Stimulated activated CD8-positive, alpha-beta memory T cell treated with anti-CD3 and anti-CD28 coated beads, Interleukin-4, amount 100 ng/mL, for 24 hours (primary cell): ENCODE results near the gene SLAMF7.

Experiments used
- DNase-seq: peaks from one replicate; pipeline ENCODE4 v3.0.0-alpha.2; 2020; ENCODE audit warnings: low read depth

SLAMF7 gene

DNA sequence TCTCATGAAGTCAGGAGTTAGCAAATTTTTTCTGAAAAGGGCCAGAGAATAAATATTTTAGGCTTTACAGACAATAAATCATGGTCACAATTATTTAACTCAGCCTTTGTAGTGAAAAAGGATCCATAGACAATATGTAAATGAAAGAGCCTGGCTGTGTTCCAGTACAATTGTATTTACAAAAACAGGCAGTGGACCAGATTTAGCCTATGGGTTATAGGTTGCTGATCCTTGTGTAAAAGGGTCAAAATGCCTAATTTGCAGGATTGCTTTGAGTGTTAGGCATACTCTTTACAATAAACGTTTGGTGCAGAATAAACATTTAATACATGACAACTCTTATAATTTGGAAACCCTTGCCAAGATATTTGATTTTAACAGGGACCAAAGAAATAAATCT lies 6.5 kb downstream of the SLAMF7 start:
- DNase-seq = no peak

DNA sequence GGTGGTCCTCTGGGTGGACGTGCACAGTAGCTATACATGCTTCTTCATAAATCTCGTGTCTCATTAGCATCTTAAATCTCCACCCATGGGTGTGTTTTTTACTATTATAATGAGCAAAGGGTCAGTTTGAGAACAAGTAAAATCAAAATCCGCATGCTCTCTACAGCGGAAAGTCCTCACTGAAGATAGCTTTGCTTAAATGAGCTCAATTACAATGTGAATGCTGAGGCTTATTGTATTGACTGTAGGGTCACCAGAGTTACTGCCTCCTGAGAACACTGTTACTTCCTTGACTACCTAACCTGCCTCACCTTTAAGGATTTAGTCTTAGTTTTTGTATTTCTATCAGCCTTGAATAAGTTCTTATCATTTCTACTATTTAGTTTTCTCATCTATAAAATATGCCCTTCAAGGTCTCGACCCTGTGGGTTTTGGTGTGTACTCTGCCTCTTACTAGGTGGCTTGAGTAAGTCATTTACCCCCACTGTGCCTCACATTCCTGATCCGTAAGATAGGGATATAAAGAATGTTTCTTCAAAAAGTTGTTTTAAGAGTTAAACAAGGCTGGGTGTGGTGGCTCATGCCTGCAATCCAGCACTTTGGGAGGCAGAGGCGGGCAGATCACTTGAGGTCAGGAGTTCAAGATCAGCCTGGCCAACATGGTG lies 7.9 kb downstream of the SLAMF7 start:
- no peak for DNase-seq

DNA sequence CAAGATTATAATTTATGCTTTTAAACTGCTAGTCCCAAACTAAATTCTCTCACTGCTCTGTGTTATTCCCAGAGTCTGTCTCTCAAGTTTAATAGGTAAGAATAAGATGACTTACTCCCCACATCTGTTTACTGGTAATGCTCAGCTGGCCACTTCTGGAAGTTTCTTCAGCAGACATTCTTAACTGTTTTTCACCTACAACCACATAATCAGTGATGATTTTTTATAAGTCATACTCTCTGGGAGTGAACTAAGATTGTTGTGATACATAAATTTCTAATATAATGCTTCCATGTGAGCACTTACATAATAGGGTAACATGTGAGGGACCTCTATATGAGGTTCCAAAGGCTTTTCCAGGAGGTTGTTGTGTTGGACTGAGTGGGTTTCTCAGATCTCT lies 8.7 kb downstream of the SLAMF7 start:
- no peak for DNase-seq

DNA sequence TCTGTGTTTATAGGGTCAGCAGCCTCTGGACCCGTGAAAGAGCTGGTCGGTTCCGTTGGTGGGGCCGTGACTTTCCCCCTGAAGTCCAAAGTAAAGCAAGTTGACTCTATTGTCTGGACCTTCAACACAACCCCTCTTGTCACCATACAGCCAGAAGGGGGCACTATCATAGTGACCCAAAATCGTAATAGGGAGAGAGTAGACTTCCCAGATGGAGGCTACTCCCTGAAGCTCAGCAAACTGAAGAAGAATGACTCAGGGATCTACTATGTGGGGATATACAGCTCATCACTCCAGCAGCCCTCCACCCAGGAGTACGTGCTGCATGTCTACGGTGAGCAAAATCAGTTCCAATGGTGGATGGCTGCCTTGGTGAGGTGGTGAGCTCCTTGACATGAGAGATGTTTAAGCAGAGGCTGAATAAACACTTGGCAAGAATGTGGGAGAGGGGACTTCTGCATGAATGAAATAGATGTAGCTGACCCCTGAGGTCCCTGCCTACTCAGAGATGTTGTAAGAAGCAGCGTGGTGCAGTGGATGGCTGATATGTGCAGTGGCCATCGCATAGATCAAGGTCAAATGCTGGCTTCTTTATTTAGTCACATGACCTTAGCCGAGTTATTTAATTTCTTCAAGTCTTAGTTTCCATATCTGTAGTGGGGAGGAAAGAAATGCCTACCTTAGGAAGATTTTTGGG lies 9.3 kb downstream of the SLAMF7 start:
- DNase-seq = no peak

DNA sequence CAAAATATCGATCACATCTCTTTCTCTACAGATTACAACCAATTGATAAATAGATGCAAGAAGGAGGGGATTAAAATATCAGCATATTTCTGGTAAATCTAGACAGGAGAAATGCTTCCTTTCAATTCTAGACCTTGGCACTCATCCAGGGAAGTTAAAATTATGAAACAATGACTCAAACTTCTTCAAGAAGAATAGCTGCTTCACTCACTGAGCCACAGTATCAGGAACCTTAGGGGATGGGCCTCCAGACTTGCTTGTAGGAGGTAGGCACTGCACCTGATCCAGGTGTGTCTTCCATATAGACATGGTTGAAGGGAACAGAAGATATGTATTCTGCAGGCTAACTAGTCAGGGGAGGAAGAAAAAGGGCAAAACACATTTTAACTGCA lies 9.8 kb downstream of the SLAMF7 start:
- no peak for DNase-seq

DNA sequence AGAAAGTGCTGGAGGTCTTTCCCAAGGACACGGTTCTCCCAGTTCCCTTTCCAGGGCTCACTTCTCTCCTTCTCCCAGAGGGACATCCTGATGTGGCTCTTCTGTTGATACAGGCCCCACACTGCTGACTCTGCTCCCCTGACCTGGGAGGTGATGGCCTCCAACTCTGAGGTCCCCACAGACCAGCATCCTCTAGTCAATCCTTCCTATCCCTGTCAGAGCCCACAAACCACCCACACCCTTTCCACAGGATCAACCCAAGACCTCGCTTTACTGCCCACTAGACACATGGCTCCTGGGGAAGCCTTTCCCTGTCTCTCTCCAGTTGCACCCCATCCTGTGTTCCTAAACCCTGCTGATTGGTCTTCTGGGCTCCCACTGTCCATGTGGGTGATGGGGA lies 11.6 kb downstream of the SLAMF7 start:
- no peak for DNase-seq

DNA sequence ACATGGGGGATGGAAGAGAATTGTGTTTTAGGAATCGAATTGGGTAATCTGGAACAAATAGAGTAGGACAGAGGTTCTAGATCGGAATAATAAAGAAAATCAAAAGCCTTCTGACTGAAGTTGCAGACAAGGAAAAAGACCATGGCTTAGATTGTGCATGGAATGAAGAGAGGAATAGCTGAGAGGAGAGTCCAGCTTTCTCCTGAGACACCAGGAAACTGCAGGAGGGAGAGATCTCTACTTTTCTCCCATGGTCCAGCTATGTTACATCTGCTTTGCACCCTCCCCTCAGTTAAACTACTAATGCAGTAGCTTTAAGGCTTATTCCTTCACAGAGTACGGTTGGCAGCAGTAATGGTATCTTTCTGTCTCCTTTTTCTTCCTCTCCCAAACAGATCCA lies 13.4 kb downstream of the SLAMF7 start:
- no peak for DNase-seq

DNA sequence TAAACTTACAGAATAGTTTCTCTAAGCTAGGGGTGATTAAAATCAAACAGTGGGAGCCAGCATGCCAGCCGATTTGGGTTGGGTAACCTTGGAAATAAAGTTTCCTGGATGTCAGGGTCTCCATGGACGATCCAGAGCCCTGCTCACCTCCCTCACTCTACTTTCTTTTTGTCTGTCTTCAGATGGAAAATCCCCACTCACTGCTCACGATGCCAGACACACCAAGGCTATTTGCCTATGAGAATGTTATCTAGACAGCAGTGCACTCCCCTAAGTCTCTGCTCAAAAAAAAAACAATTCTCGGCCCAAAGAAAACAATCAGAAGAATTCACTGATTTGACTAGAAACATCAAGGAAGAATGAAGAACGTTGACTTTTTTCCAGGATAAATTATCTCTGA lies 13.9 kb downstream of the SLAMF7 start:
- DNase-seq = no peak

DNA sequence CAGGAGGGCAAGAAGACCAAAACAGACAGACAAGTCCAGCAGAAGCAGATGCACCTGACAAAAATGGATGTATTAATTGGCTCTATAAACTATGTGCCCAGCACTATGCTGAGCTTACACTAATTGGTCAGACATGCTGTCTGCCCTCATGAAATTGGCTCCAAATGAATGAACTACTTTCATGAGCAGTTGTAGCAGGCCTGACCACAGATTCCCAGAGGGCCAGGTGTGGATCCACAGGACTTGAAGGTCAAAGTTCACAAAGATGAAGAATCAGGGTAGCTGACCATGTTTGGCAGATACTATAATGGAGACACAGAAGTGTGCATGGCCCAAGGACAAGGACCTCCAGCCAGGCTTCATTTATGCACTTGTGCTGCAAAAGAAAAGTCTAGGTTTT lies 14.5 kb downstream of the SLAMF7 start:
- DNase-seq = no peak

DNA sequence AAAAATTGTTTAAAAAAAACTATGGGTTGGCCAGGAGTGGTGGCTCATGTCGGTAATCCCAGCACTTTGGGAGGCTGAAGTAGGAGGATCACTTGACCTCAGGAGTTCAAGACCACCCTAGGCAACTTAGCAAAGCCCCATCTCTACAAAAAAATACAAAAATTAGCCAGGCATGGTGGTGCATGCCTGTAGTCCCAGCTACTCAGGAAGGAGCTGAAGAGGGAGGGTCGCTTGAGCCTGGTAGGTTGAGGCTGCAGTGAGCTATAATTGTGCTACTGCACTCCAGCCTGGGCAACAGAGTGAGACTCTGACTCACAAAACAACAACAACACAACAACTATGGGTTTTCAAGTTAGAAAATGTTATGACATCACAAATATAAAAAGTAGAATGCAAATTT lies 16.4 kb downstream of the SLAMF7 start:
- DNase-seq = no peak

DNA sequence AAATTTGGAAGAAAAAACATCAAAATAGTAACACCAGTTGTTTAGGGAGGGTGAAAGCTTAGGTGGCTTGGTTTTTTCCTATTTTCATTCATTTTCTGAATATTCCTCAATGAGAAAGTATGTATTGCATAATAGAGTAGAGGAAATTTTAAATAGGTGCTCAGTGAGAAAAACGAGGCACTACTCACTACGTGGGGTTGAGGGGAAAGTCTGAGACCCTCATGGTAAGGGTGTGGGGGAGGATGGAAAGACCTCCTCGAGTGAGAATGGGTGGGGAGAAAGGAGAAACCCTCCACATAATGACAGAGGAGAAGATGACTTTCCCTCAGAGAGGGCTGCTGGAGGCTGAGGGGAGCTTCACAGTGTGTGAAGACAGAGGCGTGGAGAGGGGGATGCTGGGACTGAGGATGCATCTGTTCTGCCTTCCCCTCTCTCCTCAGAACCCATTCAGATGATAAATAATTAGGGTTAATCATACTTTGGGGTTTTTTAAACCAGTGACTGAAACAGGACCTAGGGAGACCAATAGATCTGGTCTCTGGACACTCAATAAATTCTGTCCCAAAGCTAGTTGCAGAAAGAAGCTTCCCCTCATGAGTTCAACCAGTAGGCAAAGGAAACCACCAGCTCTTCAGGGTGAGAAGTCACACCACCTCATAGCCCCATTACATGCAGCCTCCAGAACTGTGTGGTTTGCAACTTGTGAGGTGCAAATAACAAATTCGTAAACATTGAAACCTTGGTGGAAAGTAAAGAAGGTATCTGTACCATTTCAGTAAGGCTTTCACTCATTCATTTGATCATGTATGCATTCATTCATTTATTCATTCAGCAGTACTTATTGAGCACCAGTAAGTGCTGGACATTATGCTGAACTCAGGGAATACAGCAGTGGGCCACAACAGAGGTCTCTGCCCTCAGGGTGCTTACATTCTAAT lies 17.1 kb downstream of the SLAMF7 start:
- no peak for DNase-seq

DNA sequence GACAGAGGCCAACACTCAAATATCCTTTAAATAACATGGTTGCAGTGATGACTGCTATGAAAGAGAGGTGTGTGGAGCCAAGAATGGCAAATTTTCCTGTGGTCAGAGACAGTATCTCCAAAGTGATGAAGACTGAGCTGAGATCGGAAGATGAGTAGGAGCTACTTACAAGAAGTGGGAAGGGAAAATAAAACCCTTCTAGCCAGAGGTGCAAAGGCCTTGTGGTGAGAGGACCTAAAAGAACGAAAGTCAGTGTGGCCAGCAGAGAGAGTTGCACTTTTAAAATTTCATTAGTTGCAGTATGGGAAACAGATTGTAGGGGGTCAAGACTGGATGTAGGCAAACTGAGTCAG lies 17.8 kb downstream of the SLAMF7 start:
- no peak for DNase-seq

DNA sequence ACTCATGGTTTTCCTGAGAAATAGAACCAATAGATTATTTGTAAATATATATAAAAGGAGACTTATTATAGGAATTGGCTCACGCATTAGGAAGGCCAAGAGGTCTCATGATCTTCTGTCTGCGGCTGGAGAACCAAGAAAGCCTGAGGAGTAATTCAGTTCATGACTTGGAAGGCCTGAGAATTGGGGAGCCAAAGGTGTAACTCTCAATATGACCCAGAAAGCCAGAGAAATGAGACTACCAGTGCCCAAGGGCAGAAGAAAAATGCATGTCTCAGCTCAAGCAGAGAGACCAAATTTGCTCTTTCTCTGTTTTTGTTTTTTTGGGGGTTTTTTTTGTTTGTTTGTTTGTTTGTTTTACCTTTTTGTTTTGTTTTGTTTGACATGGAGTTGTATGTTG lies 19.5 kb downstream of the SLAMF7 start:
- no peak for DNase-seq

DNA sequence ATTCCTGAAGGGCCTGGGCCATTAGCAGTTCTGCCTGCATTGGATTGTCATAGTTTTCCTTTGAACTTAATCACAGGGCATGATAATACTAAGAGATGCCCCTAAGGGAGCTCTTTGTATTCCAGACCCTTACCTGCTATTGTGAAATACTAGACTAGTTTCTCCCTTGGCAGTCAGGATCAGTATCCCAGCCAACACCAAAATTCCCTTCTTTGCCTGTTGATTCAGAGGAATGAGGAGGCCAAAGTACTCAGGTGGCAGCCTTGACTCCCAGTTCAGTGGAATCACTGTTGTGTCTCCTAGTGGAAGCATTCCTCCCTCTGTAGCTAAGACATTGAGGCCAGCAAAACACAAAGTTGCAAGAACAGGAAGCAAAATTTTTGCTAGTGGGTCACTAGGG lies 20.7 kb downstream of the SLAMF7 start:
- no peak for DNase-seq

DNA sequence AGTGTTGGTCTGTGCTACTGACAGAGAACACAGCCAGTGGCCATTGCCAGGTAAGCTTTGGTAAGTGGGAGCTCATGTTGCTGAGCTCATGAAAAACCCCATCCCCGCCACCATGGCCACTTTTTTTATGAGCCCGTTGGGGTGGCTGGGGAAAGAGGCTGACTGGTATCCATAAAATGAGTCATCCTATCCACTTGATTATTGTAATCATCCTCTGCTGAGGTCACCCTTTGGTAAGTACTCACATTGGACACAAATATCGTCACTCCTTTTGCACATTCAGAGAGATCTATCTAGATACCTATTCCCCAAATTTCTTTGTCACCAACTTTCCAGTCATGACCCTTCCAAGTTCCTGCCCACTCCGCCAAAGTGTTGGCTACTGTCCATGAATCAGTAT lies 22.0 kb downstream of the SLAMF7 start:
- no peak for DNase-seq

DNA sequence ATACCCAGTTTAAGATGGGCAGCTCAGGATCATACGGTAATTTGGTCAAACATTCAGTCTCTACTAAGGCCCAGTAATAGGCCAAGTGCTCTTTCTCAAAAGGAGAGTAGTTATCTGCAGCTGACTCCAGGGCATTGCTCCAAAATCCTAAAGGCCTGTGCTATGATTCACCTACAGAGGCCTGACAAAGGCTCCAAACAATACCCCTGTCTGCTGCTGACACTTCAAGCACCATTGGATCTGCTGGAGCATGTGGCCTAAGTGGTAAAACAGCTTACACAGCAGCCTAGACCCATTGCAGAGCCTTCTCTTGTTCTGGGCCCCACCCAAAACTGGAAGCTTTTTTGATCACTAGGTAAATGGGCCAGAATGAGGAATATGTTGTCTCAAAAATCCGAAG lies 22.8 kb downstream of the SLAMF7 start:
- DNase-seq = no peak

DNA sequence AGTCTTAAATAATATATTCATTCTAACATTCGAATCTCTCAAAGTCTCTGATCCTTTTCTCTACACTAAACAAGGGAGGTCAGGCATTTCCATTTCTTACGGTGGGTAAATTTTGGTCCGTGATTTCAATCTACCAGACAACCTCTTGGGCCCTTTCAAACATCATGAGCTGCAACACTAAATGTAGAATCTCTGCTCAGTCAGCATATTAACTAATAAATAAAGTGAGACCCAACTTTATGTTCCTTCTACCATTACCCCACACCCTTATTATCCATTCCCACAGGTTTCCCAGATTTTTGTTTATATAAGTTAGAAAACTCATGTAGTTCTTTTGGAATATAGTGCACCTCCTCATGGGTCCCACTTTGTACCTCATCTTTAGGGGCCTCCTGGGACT lies 24.9 kb downstream of the SLAMF7 start:
- no peak for DNase-seq

DNA sequence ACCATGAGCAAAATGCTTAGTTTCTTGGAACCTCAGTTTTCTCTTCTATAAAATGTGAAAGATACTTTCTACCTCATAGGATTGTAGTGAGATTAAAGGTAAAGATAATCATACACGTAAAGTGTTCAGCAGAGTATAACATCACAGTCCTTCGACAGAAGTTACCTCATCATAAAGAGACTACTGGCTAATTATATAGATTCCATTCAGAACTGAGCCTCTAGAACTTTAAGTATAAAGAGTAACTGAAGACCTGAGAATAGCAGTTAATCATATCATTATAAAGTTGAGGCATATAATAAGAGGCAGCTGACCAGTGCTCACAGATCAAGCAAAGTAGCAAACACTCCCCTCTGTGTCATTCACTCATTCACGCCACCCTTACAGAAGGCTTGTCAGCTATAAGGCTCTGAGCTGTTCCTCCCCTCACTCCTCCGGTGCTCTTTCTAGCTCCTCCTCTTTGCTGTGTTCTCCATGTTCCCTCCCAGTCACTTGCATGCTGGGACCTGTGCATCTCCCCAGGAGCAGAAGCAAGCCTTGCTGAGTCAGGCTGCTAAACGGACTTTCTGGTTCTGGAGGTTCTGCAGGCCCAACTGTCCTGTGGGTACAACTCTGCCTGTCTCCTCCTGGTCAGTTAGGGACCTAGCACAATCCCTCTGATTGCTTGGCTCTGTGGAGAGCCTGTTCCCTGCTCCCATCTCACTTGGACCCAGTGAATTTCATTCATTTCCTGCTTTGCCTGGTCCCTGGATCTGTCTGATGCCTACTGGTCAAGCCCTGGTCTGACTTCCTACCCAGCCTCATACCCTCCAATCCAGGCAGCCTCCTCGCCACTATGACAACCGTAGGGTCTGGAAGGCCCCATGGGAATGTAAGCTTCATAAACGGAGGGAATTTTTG lies 28.6 kb downstream of the SLAMF7 start:
- no peak for DNase-seq

DNA sequence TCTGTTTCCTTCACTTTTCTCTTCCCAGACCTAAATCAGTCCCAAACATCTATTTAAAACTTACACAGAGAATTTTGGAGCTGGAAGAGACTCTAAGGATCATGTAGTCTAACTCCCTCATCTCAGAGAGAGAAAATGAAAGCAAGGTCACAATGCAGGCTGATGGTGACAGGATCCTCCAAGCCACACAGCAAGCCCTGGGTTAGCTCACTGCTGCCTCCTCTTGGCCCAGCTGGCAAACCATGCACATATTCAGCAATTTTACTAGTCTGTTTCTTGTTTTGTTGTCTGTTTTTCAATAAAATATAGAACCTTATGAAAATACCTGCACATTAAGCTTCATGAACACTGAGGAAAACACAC lies 29.2 kb downstream of the SLAMF7 start:
- DNase-seq = peak; percentile 72

DNA sequence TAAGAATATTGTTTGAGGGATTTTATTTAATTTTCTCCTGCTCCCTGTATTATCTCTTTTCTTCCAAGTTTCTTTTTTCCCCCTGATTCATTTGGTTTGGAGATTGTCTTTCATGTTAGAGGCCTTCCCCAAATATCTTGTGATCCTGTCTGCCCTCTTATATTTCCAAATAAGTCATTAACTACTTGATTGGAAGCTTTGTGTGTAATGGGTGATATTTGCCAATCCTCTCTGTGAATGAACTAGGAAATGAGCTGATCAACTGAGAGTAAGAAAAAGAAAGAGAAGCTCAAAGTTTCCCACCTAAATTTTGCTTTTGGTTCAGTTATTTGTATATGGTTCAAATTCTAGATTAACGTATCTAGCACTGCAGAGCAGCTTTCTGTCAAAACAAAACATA lies 33.3 kb downstream of the SLAMF7 start:
- DNase-seq = no peak

DNA sequence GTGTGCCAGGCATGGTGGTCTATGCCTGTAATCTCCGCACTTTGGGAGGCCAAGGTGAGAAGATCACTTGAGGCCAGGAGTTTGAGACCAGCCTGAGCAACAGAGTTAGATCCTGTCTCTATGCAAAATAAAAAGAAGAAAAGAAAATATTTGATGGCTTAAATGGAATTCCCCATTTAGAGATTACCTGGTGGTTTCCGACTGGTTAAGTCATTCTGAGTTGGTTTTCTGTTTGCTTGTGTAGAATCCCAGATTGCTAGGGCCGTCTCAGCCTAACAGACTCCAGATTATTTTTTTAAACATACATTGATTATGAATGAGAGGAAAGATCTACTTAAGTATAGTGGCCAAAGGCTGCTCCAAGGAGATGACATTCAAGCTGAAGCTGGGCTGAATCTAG lies 34.0 kb downstream of the SLAMF7 start:
- no peak for DNase-seq
